Measurements from ENCODE around the gene ADK. TPM values are rescaled to one million over a fixed set of nuclear protein-coding genes. Genes with fewer than 3 reads are reported as not detected.

The ADK gene
- total and polyA plus RNA-seq, 2 donors from 2014 or later = 33.0 to 38.3 TPM

- Histone ChIP-seq H3K36me3 (ENCODE audit: control insufficient read depth in 2 of 3, insufficient read depth in 3 of 3, low read length in 3 of 3) (no peaks in the 10 kb centered on the region), H3K9me3 (ENCODE audit: control insufficient read depth in 2 of 3, insufficient read depth in 1 of 3, low read length in 3 of 3) (no peaks in the 10 kb centered on the region), H3K9ac (ENCODE audit: low read length in 3 of 3) (no peak overlapping the region), H3K4me3 (ENCODE audit: low read length in 3 of 3) (no peak overlapping the region), H3K27me3 (ENCODE audit: control insufficient read depth, insufficient read depth, low read length) (no peaks in the 10 kb centered on the region), H3K27ac (ENCODE audit: low read depth in 2 of 2, low read length in 2 of 2) (no peak overlapping the region), H3K4me1 (ENCODE audit: control insufficient read depth in 2 of 3, insufficient read depth in 2 of 3, low read depth in 1 of 3, low read length in 3 of 3) (no peaks in the 10 kb centered on the region)
- FAIRE-seq (no peak), DNase-seq (no peak)
- TF ChIP-seq CTCF (IDR thresholded peaks at IDR 0.05; ENCODE audit: borderline replicate concordance, extremely low read depth, insufficient read depth) = no peak
- intact Hi-C loops (cut with DNase I) = no loop called here
Measured at GRCh38 chr10:74640134-74640921, 489.3 kb downstream of the ADK start.

- intact Hi-C loops (cut with DNase I) = no loop called here
- no peak overlapping the region for H3K4me3 ChIP-seq (ENCODE audit: low read length in 3 of 3)
- no peak for DNase-seq
- no peak for TF ChIP-seq CTCF (IDR thresholded peaks at IDR 0.05; ENCODE audit: borderline replicate concordance, extremely low read depth, insufficient read depth)
- H3K27ac ChIP-seq (ENCODE audit: low read depth in 2 of 2, low read length in 2 of 2) = no peak overlapping the region
- no peaks in the 10 kb centered on the region for H3K36me3 ChIP-seq (ENCODE audit: control insufficient read depth in 2 of 3, insufficient read depth in 3 of 3, low read length in 3 of 3)
- no peak overlapping the region for H3K9ac ChIP-seq (ENCODE audit: low read length in 3 of 3)
- no peaks in the 10 kb centered on the region for H3K27me3 ChIP-seq (ENCODE audit: control insufficient read depth, insufficient read depth, low read length)
- no peaks in the 10 kb centered on the region for H3K9me3 ChIP-seq (ENCODE audit: control insufficient read depth in 2 of 3, insufficient read depth in 1 of 3, low read length in 3 of 3)
- FAIRE-seq = no peak
- H3K4me1 ChIP-seq (ENCODE audit: control insufficient read depth in 2 of 3, insufficient read depth in 2 of 3, low read depth in 1 of 3, low read length in 3 of 3) = no peaks in the 10 kb centered on the region
Measured at GRCh38 chr10:74641659-74642058, 490.6 kb downstream of the ADK start.

DNA sequence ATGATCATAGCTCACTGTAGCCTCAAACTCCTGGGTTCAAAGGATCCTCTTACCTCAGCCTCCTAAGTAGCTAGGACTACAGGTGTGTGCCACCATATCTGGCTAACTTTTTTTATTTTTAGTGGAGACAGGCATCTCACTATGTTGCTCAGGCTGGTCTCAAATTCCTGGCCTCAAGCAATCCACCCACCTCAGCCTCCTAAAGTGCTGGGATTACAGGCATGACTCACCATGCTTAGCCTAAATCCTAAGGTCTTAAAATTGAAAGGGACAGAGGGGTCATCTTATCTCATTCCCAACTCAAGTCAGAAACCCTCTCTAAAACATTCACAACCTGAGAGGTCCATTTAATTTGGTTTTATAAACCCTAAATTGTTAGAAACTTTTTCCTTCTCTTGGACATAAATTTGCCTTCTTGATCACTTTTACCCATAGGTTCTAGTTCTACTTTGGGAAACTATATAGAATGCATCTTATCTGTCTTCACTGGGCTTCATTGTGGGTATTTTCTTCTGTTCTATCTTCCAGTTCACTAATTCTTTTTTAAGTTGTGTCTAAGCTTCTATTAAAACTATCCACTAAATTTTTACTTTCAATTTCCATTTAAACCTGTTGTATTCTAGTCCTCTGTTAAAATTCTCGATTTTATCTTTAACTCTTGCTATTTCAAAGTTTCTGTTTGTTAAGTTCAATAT is 492.0 kb downstream of the ADK start:
- H3K4me1 ChIP-seq (ENCODE audit: control insufficient read depth in 2 of 3, insufficient read depth in 2 of 3, low read depth in 1 of 3, low read length in 3 of 3) = no peaks in the 10 kb centered on the region
- DNase-seq = no peak
- no peak for TF ChIP-seq CTCF (IDR thresholded peaks at IDR 0.05; ENCODE audit: borderline replicate concordance, extremely low read depth, insufficient read depth)
- H3K27me3 ChIP-seq (ENCODE audit: control insufficient read depth, insufficient read depth, low read length) = no peaks in the 10 kb centered on the region
- no peaks in the 10 kb centered on the region for H3K36me3 ChIP-seq (ENCODE audit: control insufficient read depth in 2 of 3, insufficient read depth in 3 of 3, low read length in 3 of 3)
- H3K9ac ChIP-seq (ENCODE audit: low read length in 3 of 3) = no peak overlapping the region
- H3K9me3 ChIP-seq (ENCODE audit: control insufficient read depth in 2 of 3, insufficient read depth in 1 of 3, low read length in 3 of 3) = no peaks in the 10 kb centered on the region
- no peak overlapping the region for H3K4me3 ChIP-seq (ENCODE audit: low read length in 3 of 3)
- no peak for FAIRE-seq
- intact Hi-C loops (cut with DNase I) = no loop called here
- no peak overlapping the region for H3K27ac ChIP-seq (ENCODE audit: low read depth in 2 of 2, low read length in 2 of 2)
